Measurements from ENCODE around the gene PLCG2.
A peak's percentile ranks its signal among the peaks of the same experiment; 100 is the strongest.
"Not testable (repeated sequence)": the region's sequence is repeated elsewhere in the genome, so short reads cannot be mapped to it uniquely, and the experiment has no call there.

Gene PLCG2

DNA sequence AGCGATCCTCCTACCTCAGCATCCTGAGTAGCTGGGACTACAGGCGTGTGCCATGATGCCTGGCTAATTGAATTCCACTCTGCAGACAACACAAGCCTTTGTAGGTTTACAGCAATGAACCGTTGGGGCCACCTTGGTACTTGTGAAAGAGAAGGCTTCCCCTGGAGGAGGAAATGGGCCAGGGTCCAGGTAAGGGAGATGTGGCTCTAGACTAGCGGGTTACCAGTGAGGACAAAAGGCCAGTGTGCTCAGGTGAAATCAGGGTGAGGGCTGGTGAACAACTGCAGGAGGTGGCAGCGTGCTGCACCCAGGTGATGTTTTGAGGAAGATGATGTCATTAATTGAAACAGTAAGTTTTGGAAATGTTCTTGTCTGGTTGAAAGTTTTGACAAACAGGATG, 225.5 kb downstream of the PLCG2 start:
- no peaks in the 10 kb centered on the region for H3K4me1 ChIP-seq (ENCODE audit: insufficient read depth, low read length)
- H3K9me3 ChIP-seq (ENCODE audit: low read length) = no peaks in the 10 kb centered on the region
- H3K9ac ChIP-seq (ENCODE audit: low read length) = no peak overlapping the region
- H3K36me3 ChIP-seq (ENCODE audit: insufficient read depth, low read length) = no peaks in the 10 kb centered on the region
- H3K4me3 ChIP-seq (ENCODE audit: low read depth in 1 of 2, low read length in 2 of 2) = no peak overlapping the region
- no peak overlapping the region for H3K27ac ChIP-seq (ENCODE audit: low read depth, low read length)
- H3K27me3 ChIP-seq (ENCODE audit: control insufficient read depth in 1 of 2, insufficient read depth in 2 of 2, low read length in 2 of 2) = no peaks in the 10 kb centered on the region

DNA sequence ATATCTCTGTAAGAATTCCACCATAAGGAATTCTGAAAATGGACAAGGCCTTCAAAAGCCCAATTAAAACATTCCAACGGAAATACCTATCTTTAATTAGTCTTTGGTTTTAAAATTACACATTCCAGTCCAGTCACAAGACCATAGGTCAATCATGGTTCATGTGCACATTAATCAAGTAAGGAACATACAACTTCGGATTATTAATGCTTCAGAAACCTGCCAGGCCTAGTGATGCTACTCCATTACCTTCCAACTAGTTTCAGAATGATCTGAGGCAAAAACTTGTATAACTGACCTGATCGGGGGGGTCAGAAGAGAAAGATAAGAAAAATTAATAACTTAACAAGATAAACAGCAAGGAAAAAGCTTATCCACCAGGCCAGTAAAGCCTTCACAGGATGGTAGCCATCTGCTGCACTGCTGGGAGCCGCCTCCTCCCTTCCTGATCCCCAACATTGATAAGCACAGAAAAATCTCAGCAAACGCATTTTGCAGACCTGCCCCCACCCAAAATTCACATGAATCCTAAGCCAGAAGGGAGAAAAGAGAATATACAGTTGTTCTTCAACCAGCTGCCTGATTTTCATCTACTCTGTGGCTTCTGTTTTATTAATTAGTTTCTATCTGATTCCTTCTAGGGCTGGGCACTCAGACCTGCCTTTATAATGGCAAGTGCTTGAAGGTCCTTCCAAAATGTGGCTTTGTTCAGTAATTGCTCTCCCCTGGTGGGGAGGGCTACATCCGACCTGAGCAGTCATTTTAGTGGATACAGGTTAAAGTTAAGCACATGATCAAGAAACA, 226.1 kb downstream of the PLCG2 start:
- H3K4me3 ChIP-seq (ENCODE audit: low read depth in 1 of 2, low read length in 2 of 2) = no peak overlapping the region
- no peaks in the 10 kb centered on the region for H3K27me3 ChIP-seq (ENCODE audit: control insufficient read depth in 1 of 2, insufficient read depth in 2 of 2, low read length in 2 of 2)
- no peaks in the 10 kb centered on the region for H3K36me3 ChIP-seq (ENCODE audit: insufficient read depth, low read length)
- H3K9ac ChIP-seq (ENCODE audit: low read length) = no peak overlapping the region
- no peaks in the 10 kb centered on the region for H3K4me1 ChIP-seq (ENCODE audit: insufficient read depth, low read length)
- no peak overlapping the region for H3K27ac ChIP-seq (ENCODE audit: low read depth, low read length)
- H3K9me3 ChIP-seq (ENCODE audit: low read length) = no peaks in the 10 kb centered on the region

DNA sequence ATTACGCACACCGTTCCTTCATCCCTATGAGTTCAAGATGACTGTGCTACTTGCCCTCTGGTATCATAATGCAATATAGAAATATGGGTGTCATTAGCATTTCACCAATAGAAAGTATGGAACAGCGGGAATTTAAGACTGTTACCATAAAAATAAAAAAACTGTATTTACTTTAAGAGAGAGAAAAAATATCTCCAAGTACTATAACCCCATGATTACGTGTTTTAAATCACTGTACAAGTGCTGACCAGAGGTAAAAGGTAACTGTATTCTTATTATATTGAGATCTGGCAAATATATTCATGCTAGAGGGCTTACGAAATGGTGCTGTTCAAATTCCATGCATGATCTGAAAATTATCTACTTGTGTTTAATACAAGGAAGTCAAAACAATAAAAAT, 226.9 kb downstream of the PLCG2 start:
- Histone ChIP-seq H3K9me3 (ENCODE audit: low read length) (no peaks in the 10 kb centered on the region), H3K36me3 (ENCODE audit: insufficient read depth, low read length) (no peaks in the 10 kb centered on the region), H3K4me3 (ENCODE audit: low read depth in 1 of 2, low read length in 2 of 2) (no peak overlapping the region), H3K4me1 (ENCODE audit: insufficient read depth, low read length) (no peaks in the 10 kb centered on the region), H3K27ac (ENCODE audit: low read depth, low read length) (no peak overlapping the region), H3K9ac (ENCODE audit: low read length) (no peak overlapping the region), H3K27me3 (ENCODE audit: control insufficient read depth in 1 of 2, insufficient read depth in 2 of 2, low read length in 2 of 2) (no peaks in the 10 kb centered on the region)

DNA sequence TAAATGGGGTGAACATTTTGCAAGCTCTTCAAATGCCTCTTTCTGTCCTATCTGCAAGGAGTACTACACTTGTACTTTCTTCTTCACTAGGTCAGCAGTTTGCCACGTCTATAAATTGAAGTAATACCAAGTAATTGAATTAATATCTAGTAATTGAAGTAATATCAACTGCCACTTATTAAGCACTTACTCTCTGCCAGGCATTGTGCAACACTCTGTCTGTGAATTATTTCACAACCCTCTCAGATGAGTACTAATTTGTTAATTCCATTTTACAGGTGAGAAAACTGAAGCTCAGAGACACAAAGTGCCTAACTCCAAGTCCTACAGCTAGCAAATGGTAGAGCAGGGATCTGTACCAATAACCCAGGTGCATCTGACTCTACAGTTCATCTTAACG, 228.1 kb downstream of the PLCG2 start:
- no peak overlapping the region for H3K9ac ChIP-seq (ENCODE audit: low read length)
- H3K4me1 ChIP-seq (ENCODE audit: insufficient read depth, low read length) = no peaks in the 10 kb centered on the region
- H3K36me3 ChIP-seq (ENCODE audit: insufficient read depth, low read length) = no peaks in the 10 kb centered on the region
- H3K27ac ChIP-seq (ENCODE audit: low read depth, low read length) = no peak overlapping the region
- H3K27me3 ChIP-seq (ENCODE audit: control insufficient read depth in 1 of 2, insufficient read depth in 2 of 2, low read length in 2 of 2) = no peaks in the 10 kb centered on the region
- no peaks in the 10 kb centered on the region for H3K9me3 ChIP-seq (ENCODE audit: low read length)
- H3K4me3 ChIP-seq (ENCODE audit: low read depth in 1 of 2, low read length in 2 of 2) = no peak overlapping the region

- no peak overlapping the region for H3K4me3 ChIP-seq (ENCODE audit: low read depth in 1 of 2, low read length in 2 of 2)
- no peaks in the 10 kb centered on the region for H3K4me1 ChIP-seq (ENCODE audit: insufficient read depth, low read length)
- H3K9me3 ChIP-seq (ENCODE audit: low read length) = no peaks in the 10 kb centered on the region
- no peak overlapping the region for H3K9ac ChIP-seq (ENCODE audit: low read length)
- no peaks in the 10 kb centered on the region for H3K36me3 ChIP-seq (ENCODE audit: insufficient read depth, low read length)
- H3K27ac ChIP-seq (ENCODE audit: low read depth, low read length) = no peak overlapping the region
- no peaks in the 10 kb centered on the region for H3K27me3 ChIP-seq (ENCODE audit: control insufficient read depth in 1 of 2, insufficient read depth in 2 of 2, low read length in 2 of 2)
Observed at GRCh38 chr16:82008957-82009592, 230.0 kb downstream of the PLCG2 start.

GRCh38 chr16:82009789-82010188, 230.7 kb downstream of the PLCG2 start:
- H3K4me1 ChIP-seq (ENCODE audit: insufficient read depth, low read length); H3K27ac ChIP-seq (ENCODE audit: low read depth, low read length); H3K9ac ChIP-seq (ENCODE audit: low read length); H3K27me3 ChIP-seq (ENCODE audit: control insufficient read depth in 1 of 2, insufficient read depth in 2 of 2, low read length in 2 of 2); H3K9me3 ChIP-seq (ENCODE audit: low read length); H3K4me3 ChIP-seq (ENCODE audit: low read depth in 1 of 2, low read length in 2 of 2); H3K36me3 ChIP-seq (ENCODE audit: insufficient read depth, low read length): not testable (repeated sequence)

GRCh38 chr16:82010649-82011048, 231.6 kb downstream of the PLCG2 start:
- Histone ChIP-seq H3K27ac (ENCODE audit: low read depth, low read length) (no peak overlapping the region), H3K27me3 (ENCODE audit: control insufficient read depth in 1 of 2, insufficient read depth in 2 of 2, low read length in 2 of 2) (no peaks in the 10 kb centered on the region), H3K9me3 (ENCODE audit: low read length) (no peaks in the 10 kb centered on the region), H3K4me3 (ENCODE audit: low read depth in 1 of 2, low read length in 2 of 2) (peak overlapping the region; percentile 40 to 61), H3K36me3 (ENCODE audit: insufficient read depth, low read length) (no peaks in the 10 kb centered on the region), H3K9ac (ENCODE audit: low read length) (no peak overlapping the region), H3K4me1 (ENCODE audit: insufficient read depth, low read length) (no peaks in the 10 kb centered on the region)

DNA sequence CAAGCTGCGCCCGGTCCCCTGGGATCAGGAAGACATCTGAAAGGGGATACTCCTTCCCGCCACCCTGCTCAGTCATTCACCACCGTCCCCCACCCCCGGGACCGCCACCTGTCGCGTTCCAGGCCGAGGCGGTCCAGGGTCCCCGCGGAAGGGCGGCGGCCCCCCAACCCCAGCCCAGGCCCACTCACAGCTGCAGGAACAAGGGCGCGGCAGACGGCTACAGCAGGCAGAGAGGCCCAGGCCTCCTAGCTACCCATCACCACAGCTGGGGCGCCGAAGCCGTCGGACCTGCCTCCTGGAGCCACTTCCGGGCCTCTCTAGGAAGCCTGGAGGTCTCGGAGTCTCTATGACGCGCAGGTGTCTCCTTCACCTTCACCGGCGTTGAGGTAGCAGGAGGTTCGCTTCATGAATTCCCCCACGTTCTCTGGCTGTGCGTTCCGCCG, 232.1 kb downstream of the PLCG2 start, which contains the start of gene SDR42E1:
SDR42E1 (minus strand) TSS at position 272 of the 443 bp plus-strand sequence. CDS start 10,612 bp downstream, outside the sequence.
- H3K9me3 ChIP-seq (ENCODE audit: low read length) = no peaks in the 10 kb centered on the region
- peak within 1 kb of the TSS; percentile 31 for H3K27ac ChIP-seq (ENCODE audit: low read depth, low read length)
- no peaks in the 10 kb centered on the region for H3K27me3 ChIP-seq (ENCODE audit: control insufficient read depth in 1 of 2, insufficient read depth in 2 of 2, low read length in 2 of 2)
- peak within 1 kb of the TSS; percentile 40 to 61 for H3K4me3 ChIP-seq (ENCODE audit: low read depth in 1 of 2, low read length in 2 of 2)
- no peaks in the 10 kb centered on the region for H3K4me1 ChIP-seq (ENCODE audit: insufficient read depth, low read length)
- H3K36me3 ChIP-seq (ENCODE audit: insufficient read depth, low read length) = no peaks in the 10 kb centered on the region
- no peak within 1 kb of the TSS for H3K9ac ChIP-seq (ENCODE audit: low read length)

Measured in muscle layer of colon (tissue), 2 donors.